ENCODE results near the gene NRIP3. TPM values are rescaled to one million over a fixed set of nuclear protein-coding genes. Genes with fewer than 3 reads are reported as not detected.

NRIP3 gene
- polyA plus RNA-seq, 3 donors: 0.28 to 4.8 (median 1.0) TPM

DNA sequence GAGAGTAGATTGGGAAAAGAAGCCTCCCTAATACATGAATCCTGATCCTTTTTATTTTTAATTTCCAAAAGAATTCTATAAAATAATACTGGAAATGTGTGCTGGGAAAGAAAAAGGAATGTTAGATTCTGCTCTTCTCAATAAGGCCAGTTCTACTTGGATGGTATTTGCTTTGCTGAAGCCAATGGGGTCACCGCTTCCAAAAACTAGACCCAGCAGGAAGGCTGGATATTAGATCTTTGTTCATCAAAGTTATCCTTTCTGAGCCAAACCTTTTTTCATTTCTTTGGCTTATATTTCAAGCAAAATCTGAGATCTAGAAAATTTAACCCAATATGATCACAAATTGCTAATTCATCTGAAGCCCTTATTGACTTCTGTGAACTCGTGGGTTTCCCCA, 46.2 kb upstream of the NRIP3 start:
- WGBS (ENCODE audit: insufficient coverage): 100% methylated on average over 2 of the region's 2 CpGs
- no peak overlapping the region for H3K4me3 ChIP-seq (replicated peaks in 1 of 3; ENCODE audit: low read depth in 2 of 3, low read length in 3 of 3)
- intact Hi-C loops (cut with micrococcal nuclease): no loop called here

DNA sequence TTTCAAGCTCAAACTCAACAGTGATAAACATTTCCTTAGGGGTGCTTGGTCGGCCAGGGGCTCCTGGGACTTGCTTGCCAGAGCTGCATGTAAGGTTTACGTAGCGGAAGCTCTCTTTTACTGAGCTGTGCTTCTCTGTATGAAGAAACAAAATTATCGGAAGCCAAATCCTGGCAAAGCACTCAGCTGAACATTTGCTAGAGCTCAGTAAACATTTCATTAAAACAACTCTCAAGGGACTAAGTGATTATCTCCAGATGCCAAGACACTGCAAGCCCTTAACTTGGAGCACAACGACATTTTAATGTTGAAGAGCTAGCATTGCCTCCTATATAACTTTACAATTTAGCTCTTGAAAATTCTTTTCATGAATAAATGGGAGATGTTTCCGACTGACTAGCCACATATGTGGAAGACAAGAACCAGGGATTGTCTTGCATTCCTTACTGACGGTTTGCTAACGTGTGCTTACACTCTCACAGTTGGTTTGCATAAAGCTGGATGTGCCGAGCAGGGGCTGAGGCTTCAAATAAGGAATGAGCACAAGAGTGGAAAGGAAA, 44.2 kb upstream of the NRIP3 start:
- DNase-seq: no peak
- H3K4me1 Mint-ChIP-seq: no peaks in the 10 kb centered on the region
- Histone ChIP-seq H4K20me1 (ENCODE audit: insufficient read depth, low read length) (no peaks in the 10 kb centered on the region), H3K79me2 (ENCODE audit: insufficient read depth, low read length) (no peaks in the 10 kb centered on the region), H3K4me3 (replicated peaks in 1 of 3; ENCODE audit: low read depth in 2 of 3, low read length in 3 of 3) (no peak overlapping the region), H3K9me3 (replicated peaks in 1 of 2; ENCODE audit: control insufficient read depth in 1 of 2, insufficient read depth in 1 of 2, low read length in 2 of 2) (no peaks in the 10 kb centered on the region), H3K27ac (ENCODE audit: low read depth in 1 of 2, low read length in 2 of 2) (no peak overlapping the region), H3K9ac (ENCODE audit: insufficient read depth, low read length, poor library complexity, severe bottlenecking) (no peak overlapping the region), H2AFZ (ENCODE audit: insufficient read depth, low read depth, low read length, poor library complexity, severe bottlenecking) (no peak overlapping the region), H3K4me2 (replicated peaks; ENCODE audit: extremely low read depth, low read length, poor library complexity, severe bottlenecking) (no peak overlapping the region), H3K27me3 (ENCODE audit: control insufficient read depth in 2 of 2, insufficient read depth in 2 of 2, low read length in 2 of 2) (no peaks in the 10 kb centered on the region), H3K4me1 (ENCODE audit: control insufficient read depth in 1 of 2, insufficient read depth in 2 of 2, low read length in 2 of 2) (no peaks in the 10 kb centered on the region), H3K36me3 (replicated peaks in 1 of 2; ENCODE audit: control insufficient read depth in 1 of 2, insufficient read depth in 2 of 2, low read length in 2 of 2) (no peaks in the 10 kb centered on the region)
- H3K27ac Mint-ChIP-seq: peak overlapping the region in 1 of 7 donors; percentile 9
- H3K27me3 Mint-ChIP-seq (ENCODE audit: low read depth in 3 of 3): peaks cover 0 to 4% (median 3%) of the 10 kb centered on the region in 3 donors
- H3K9me3 Mint-ChIP-seq: no peaks in the 10 kb centered on the region
- H3K36me3 Mint-ChIP-seq: no peaks in the 10 kb centered on the region
- intact Hi-C loops (cut with micrococcal nuclease): no loop called here
- H3K4me3 Mint-ChIP-seq: no peak overlapping the region
- TF ChIP-seq CTCF (IDR thresholded peaks at IDR 0.05): no peak
- WGBS (ENCODE audit: insufficient coverage): 94% methylated on average over 4 of the region's 9 CpGs

More for the DNA sequence above, 46.2 kb upstream of the NRIP3 start:
- Histone ChIP-seq H3K36me3 (replicated peaks in 1 of 2; ENCODE audit: control insufficient read depth in 1 of 2, insufficient read depth in 2 of 2, low read length in 2 of 2) (no peaks in the 10 kb centered on the region), H3K9me3 (replicated peaks in 1 of 2; ENCODE audit: control insufficient read depth in 1 of 2, insufficient read depth in 1 of 2, low read length in 2 of 2) (no peaks in the 10 kb centered on the region), H3K27me3 (ENCODE audit: control insufficient read depth in 2 of 2, insufficient read depth in 2 of 2, low read length in 2 of 2) (no peaks in the 10 kb centered on the region), H2AFZ (ENCODE audit: insufficient read depth, low read depth, low read length, poor library complexity, severe bottlenecking) (no peak overlapping the region), H3K4me1 (ENCODE audit: control insufficient read depth in 1 of 2, insufficient read depth in 2 of 2, low read length in 2 of 2) (no peaks in the 10 kb centered on the region), H3K4me2 (replicated peaks; ENCODE audit: extremely low read depth, low read length, poor library complexity, severe bottlenecking) (no peak overlapping the region), H3K79me2 (ENCODE audit: insufficient read depth, low read length) (no peaks in the 10 kb centered on the region), H3K9ac (ENCODE audit: insufficient read depth, low read length, poor library complexity, severe bottlenecking) (no peak overlapping the region), H4K20me1 (ENCODE audit: insufficient read depth, low read length) (no peaks in the 10 kb centered on the region), H3K27ac (ENCODE audit: low read depth in 1 of 2, low read length in 2 of 2) (no peak overlapping the region)
- H3K9me3 Mint-ChIP-seq: no peaks in the 10 kb centered on the region
- TF ChIP-seq CTCF (IDR thresholded peaks at IDR 0.05): no peak
- peaks cover 0 to 6% (median 3%) of the 10 kb centered on the region in 3 donors for H3K27me3 Mint-ChIP-seq (ENCODE audit: low read depth in 3 of 3)
- H3K4me3 Mint-ChIP-seq: no peak overlapping the region
- H3K36me3 Mint-ChIP-seq: no peaks in the 10 kb centered on the region
- H3K27ac Mint-ChIP-seq: no peak overlapping the region
- no peaks in the 10 kb centered on the region for H3K4me1 Mint-ChIP-seq
- DNase-seq: no peak

Measured in CD14-positive monocyte (primary cell).